ENCODE results near the gene AGBL4. TPM values are rescaled to one million over a fixed set of nuclear protein-coding genes. Genes with fewer than 3 reads are reported as not detected.

AGBL4 gene
- total and polyA plus RNA-seq, 7 experiments from 2014 or later: 0.27 TPM; not detected in 6

DNA sequence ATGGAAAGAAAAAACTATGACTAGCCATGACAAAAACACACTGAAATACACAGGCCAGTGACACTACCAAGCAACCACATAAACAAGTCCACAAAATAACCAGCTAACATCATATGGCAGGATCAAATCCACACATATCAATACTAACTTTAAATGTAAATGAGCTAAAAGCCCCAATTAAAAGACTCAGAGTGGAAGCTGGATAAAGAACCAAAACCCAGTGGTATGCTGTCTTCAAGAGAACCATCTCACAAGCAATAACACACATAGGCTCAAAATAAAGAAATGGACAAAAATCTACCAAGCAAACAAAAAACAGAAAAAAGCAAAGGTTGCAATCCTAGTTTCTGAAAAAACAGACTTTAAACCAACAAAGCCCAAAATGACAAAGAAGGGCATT, 770.8 kb downstream of the AGBL4 start:
- Mint-ChIP-seq H3K27ac (no peak overlapping the region), H3K4me1 (no peaks in the 10 kb centered on the region), H3K27me3 (peaks cover 0 to 7% (median 0%) of the 10 kb centered on the region in 5 donors), H3K9me3 (peaks cover 2 to 57% (median 17%) of the 10 kb centered on the region in 11 donors), H3K36me3 (no peaks in the 10 kb centered on the region), H3K4me3 (no peak overlapping the region)
- CTCF ChIA-PET: no interaction called here
- Histone ChIP-seq H3K36me3 (ENCODE audit: control insufficient read depth in 2 of 3, insufficient read depth in 3 of 3, low read length in 3 of 3) (no peaks in the 10 kb centered on the region), H3K27me3 (ENCODE audit: control insufficient read depth in 2 of 2, insufficient read depth in 2 of 2, low read length in 2 of 2) (no peaks in the 10 kb centered on the region), H3K4me1 (ENCODE audit: control insufficient read depth in 2 of 2, insufficient read depth in 2 of 2, low read length in 2 of 2) (no peaks in the 10 kb centered on the region), H3K9me3 (ENCODE audit: control insufficient read depth in 2 of 3, low read length in 3 of 3) (no peaks in the 10 kb centered on the region), H3K27ac (ENCODE audit: low read depth, low read length) (no peak overlapping the region), H3K4me3 (ENCODE audit: low read length) (no peak overlapping the region)
- ATAC-seq (no peak), DNase-seq (no peak)
- intact Hi-C loops (cut with micrococcal nuclease): no loop called here
- POLR2A ChIA-PET: no interaction called here

DNA sequence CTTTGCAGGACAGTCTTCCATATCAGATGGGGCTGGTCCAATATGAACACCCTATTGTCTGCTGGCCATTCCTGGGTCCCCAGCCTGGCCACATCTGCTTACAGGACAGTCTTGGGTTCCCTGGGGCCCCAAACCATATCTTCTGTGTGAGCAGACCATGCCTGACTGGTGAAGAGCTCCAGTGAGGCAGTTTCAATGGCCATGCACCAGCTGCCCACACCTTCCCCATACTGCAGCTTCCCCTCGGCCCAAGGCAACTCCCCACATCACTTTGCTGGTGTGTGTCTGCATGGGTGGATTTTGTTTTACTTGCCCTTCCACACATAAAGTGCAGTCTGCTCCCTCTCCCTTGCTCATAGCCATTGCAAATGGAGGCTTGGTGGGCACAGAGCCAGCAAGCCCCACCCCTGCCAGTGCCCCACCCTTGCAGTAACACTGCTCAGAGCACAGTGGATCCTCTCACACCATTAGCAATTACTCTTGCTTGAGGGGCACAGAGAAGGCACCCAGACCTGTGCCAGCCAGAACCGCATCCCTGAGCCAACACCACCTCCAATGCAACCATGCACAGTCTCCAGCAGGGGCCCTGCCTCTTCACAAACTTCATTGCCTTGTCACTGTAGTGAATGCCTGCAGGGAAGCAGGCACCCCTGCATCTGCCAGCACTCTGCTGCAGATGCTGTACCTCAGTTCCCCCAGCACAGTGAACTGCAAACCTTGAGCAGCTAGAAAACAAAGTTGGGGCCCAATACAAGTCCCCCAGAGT, 772.6 kb downstream of the AGBL4 start:
- Mint-ChIP-seq H3K27me3 (peaks cover 0 to 7% (median 0%) of the 10 kb centered on the region in 5 donors), H3K4me3 (no peak overlapping the region), H3K9me3 (peaks cover 2 to 55% (median 17%) of the 10 kb centered on the region in 11 donors), H3K4me1 (no peaks in the 10 kb centered on the region), H3K27ac (no peak overlapping the region), H3K36me3 (no peaks in the 10 kb centered on the region)
- H3K9me3 ChIP-seq (ENCODE audit: control insufficient read depth in 2 of 3, low read length in 3 of 3): no peaks in the 10 kb centered on the region
- intact Hi-C loops (cut with micrococcal nuclease): no loop called here
- CTCF ChIA-PET: no interaction called here
- POLR2A ChIA-PET: no interaction called here
- H3K4me1 ChIP-seq (ENCODE audit: control insufficient read depth in 2 of 2, insufficient read depth in 2 of 2, low read length in 2 of 2): no peaks in the 10 kb centered on the region
- no peak overlapping the region for H3K27ac ChIP-seq (ENCODE audit: low read depth, low read length)
- DNase-seq (no peak), ATAC-seq (no peak)
- H3K4me3 ChIP-seq (ENCODE audit: low read length): no peak overlapping the region
- H3K36me3 ChIP-seq (ENCODE audit: control insufficient read depth in 2 of 3, insufficient read depth in 3 of 3, low read length in 3 of 3): no peaks in the 10 kb centered on the region
- H3K27me3 ChIP-seq (ENCODE audit: control insufficient read depth in 2 of 2, insufficient read depth in 2 of 2, low read length in 2 of 2): no peaks in the 10 kb centered on the region

DNA sequence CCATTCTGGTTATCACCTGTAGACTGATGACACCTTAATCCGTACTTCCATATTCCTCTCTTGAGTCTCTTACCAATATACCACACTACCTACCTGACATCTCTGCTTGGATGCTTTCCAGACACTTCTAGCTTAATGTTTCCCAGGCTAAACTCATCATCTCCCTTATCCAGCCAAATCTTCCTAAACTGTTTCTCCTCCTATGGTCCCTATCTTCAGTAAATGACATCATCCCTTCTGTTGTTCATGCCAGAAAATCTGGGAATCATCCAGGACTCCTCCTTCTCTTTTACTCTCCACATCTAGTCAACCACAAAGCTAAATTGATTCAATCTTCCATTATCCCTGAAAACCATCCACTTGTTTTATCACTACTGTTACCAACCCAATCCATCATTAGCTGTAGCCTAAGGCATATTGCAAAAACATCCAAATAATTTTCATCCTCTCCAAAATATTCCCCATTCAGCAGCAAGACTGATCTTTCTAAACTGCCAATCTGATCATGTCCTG, 783.0 kb downstream of the AGBL4 start:
- CTCF ChIA-PET: no interaction called here
- peaks cover 0 to 1% (median 0%) of the 10 kb centered on the region in 7 donors for H3K4me1 Mint-ChIP-seq
- ATAC-seq (no peak), DNase-seq (no peak)
- no peaks in the 10 kb centered on the region for H3K9me3 ChIP-seq (ENCODE audit: control insufficient read depth in 2 of 3, low read length in 3 of 3)
- no peak overlapping the region for H3K4me3 ChIP-seq (ENCODE audit: low read length)
- no peak overlapping the region for H3K4me3 Mint-ChIP-seq
- POLR2A ChIA-PET: no interaction called here
- H3K27me3 Mint-ChIP-seq: no peaks in the 10 kb centered on the region
- no peaks in the 10 kb centered on the region for H3K4me1 ChIP-seq (ENCODE audit: control insufficient read depth in 2 of 2, insufficient read depth in 2 of 2, low read length in 2 of 2)
- H3K9me3 Mint-ChIP-seq: peaks cover 0 to 21% (median 7%) of the 10 kb centered on the region in 11 donors
- no peak overlapping the region for H3K27ac Mint-ChIP-seq
- no peak overlapping the region for H3K27ac ChIP-seq (ENCODE audit: low read depth, low read length)
- peaks cover 0 to 4% (median 0%) of the 10 kb centered on the region in 5 donors for H3K36me3 Mint-ChIP-seq
- no peaks in the 10 kb centered on the region for H3K36me3 ChIP-seq (ENCODE audit: control insufficient read depth in 2 of 3, insufficient read depth in 3 of 3, low read length in 3 of 3)
- H3K27me3 ChIP-seq (ENCODE audit: control insufficient read depth in 2 of 2, insufficient read depth in 2 of 2, low read length in 2 of 2): no peaks in the 10 kb centered on the region
- intact Hi-C loops (cut with micrococcal nuclease): no loop called here

DNA sequence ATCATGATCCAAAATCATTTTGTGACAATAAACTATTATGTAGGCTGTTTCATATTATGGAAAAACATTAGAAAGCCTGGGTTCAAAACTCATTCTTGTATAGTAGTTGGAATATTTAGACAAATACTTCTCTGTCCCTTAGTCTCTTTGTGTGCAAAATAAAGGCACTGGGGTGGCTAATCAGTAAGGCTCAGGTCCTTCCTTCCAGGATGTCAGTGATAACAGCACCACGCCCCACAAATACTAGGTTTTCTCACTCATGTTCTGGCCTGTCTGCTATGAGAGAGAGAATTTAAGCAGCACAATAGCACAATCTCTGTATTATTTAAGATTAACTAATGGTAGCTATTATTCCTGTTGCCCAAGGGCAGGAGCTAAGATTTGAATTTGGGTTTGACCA, 788.8 kb downstream of the AGBL4 start:
- Mint-ChIP-seq H3K27me3 (no peaks in the 10 kb centered on the region), H3K27ac (no peak overlapping the region), H3K36me3 (peaks cover 0 to 4% (median 0%) of the 10 kb centered on the region in 5 donors), H3K4me1 (no peaks in the 10 kb centered on the region), H3K4me3 (no peak overlapping the region), H3K9me3 (peaks cover 0 to 15% (median 3%) of the 10 kb centered on the region in 11 donors)
- no peaks in the 10 kb centered on the region for H3K4me1 ChIP-seq (ENCODE audit: control insufficient read depth in 2 of 2, insufficient read depth in 2 of 2, low read length in 2 of 2)
- CTCF ChIA-PET: no interaction called here
- DNase-seq (no peak), ATAC-seq (no peak)
- no peaks in the 10 kb centered on the region for H3K9me3 ChIP-seq (ENCODE audit: control insufficient read depth in 2 of 3, low read length in 3 of 3)
- no peak overlapping the region for H3K4me3 ChIP-seq (ENCODE audit: low read length)
- intact Hi-C loops (cut with micrococcal nuclease): no loop called here
- H3K27ac ChIP-seq (ENCODE audit: low read depth, low read length): no peak overlapping the region
- POLR2A ChIA-PET: no interaction called here
- no peaks in the 10 kb centered on the region for H3K27me3 ChIP-seq (ENCODE audit: control insufficient read depth in 2 of 2, insufficient read depth in 2 of 2, low read length in 2 of 2)
- H3K36me3 ChIP-seq (ENCODE audit: control insufficient read depth in 2 of 3, insufficient read depth in 3 of 3, low read length in 3 of 3): no peaks in the 10 kb centered on the region

DNA sequence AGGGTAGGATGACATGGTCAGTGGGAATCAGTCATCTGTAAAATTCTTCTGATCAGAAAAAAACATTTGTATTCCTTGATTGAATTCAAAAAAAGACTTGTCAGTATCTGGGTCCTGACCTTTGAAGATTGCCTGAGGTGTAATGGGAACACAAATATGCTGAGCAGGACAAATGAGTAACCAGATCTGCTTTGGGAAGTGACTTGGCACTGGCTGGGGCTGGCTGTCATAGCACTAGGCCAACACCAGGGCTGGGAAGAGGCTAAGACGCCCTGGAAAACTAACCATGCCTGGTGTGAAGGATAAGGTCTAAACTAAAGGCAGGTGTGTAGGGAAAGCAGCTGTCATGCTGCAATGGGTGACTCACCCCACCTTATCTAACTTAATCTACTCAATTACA, 794.2 kb downstream of the AGBL4 start:
- no peaks in the 10 kb centered on the region for H3K27me3 ChIP-seq (ENCODE audit: control insufficient read depth in 2 of 2, insufficient read depth in 2 of 2, low read length in 2 of 2)
- H3K9me3 Mint-ChIP-seq: peaks cover 0 to 3% (median 0%) of the 10 kb centered on the region in 11 donors
- H3K4me1 Mint-ChIP-seq: no peaks in the 10 kb centered on the region
- no peak overlapping the region for H3K4me3 Mint-ChIP-seq
- no peak overlapping the region for H3K27ac ChIP-seq (ENCODE audit: low read depth, low read length)
- no peaks in the 10 kb centered on the region for H3K4me1 ChIP-seq (ENCODE audit: control insufficient read depth in 2 of 2, insufficient read depth in 2 of 2, low read length in 2 of 2)
- no peaks in the 10 kb centered on the region for H3K36me3 ChIP-seq (ENCODE audit: control insufficient read depth in 2 of 3, insufficient read depth in 3 of 3, low read length in 3 of 3)
- H3K27ac Mint-ChIP-seq: no peak overlapping the region
- no peaks in the 10 kb centered on the region for H3K9me3 ChIP-seq (ENCODE audit: control insufficient read depth in 2 of 3, low read length in 3 of 3)
- CTCF ChIA-PET: no interaction called here
- no peak overlapping the region for H3K4me3 ChIP-seq (ENCODE audit: low read length)
- intact Hi-C loops (cut with micrococcal nuclease): no loop called here
- no peak for DNase-seq
- no peaks in the 10 kb centered on the region for H3K36me3 Mint-ChIP-seq
- no peak for ATAC-seq
- POLR2A ChIA-PET: no interaction called here
- peaks cover 0 to 4% (median 0%) of the 10 kb centered on the region in 5 donors for H3K27me3 Mint-ChIP-seq

DNA sequence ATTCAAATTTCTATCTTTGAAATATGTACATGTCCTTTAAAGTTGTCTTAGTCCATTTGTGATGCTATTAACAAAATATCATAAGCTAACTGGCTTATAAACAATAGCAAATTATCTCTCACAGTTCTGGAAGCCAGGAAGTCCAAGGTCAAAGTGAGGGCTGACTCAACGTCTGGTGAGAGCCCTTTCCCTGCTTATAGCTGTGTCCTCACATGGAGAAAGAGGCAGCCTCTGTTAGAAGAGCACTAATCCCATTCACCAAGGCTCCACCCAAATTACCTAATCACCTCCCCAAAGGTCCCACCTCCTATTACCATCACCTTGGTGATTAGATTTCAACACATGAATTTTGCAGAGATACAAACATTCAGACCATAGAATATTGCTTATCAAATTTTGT, 797.0 kb downstream of the AGBL4 start:
- intact Hi-C loops (cut with micrococcal nuclease): no loop called here
- Mint-ChIP-seq H3K27me3 (peaks cover 0 to 4% (median 0%) of the 10 kb centered on the region in 5 donors), H3K27ac (no peak overlapping the region), H3K36me3 (no peaks in the 10 kb centered on the region), H3K9me3 (no peaks in the 10 kb centered on the region), H3K4me1 (no peaks in the 10 kb centered on the region), H3K4me3 (no peak overlapping the region)
- ATAC-seq (no peak), DNase-seq (no peak)
- no peaks in the 10 kb centered on the region for H3K36me3 ChIP-seq (ENCODE audit: control insufficient read depth in 2 of 3, insufficient read depth in 3 of 3, low read length in 3 of 3)
- no peaks in the 10 kb centered on the region for H3K27me3 ChIP-seq (ENCODE audit: control insufficient read depth in 2 of 2, insufficient read depth in 2 of 2, low read length in 2 of 2)
- H3K27ac ChIP-seq (ENCODE audit: low read depth, low read length): no peak overlapping the region
- POLR2A ChIA-PET: no interaction called here
- no peak overlapping the region for H3K4me3 ChIP-seq (ENCODE audit: low read length)
- H3K9me3 ChIP-seq (ENCODE audit: control insufficient read depth in 2 of 3, low read length in 3 of 3): no peaks in the 10 kb centered on the region
- CTCF ChIA-PET: no interaction called here
- H3K4me1 ChIP-seq (ENCODE audit: control insufficient read depth in 2 of 2, insufficient read depth in 2 of 2, low read length in 2 of 2): no peaks in the 10 kb centered on the region

DNA sequence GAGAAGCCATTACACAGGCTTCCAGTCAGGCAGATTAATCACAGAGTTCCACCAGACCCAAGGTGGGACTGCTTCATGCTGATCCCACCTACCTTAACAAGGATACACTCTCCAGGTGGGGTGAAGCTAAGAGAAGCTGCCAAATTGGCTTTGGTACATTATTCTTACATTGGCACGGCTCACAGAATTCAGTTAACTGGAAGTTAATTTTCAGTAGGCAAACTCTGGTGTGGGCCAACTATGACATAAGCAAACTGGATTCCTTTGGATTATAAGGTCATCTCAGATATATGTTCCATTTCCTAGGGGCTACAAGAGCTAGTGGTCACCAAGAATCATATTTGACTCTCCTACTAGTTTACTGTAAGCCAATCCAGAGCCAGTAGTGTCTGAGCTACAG, 798.3 kb downstream of the AGBL4 start:
- Mint-ChIP-seq H3K27ac (no peak overlapping the region), H3K27me3 (peaks cover 0 to 4% (median 0%) of the 10 kb centered on the region in 5 donors), H3K4me1 (no peaks in the 10 kb centered on the region), H3K4me3 (no peak overlapping the region), H3K9me3 (peaks cover 0 to 1% (median 0%) of the 10 kb centered on the region in 11 donors), H3K36me3 (no peaks in the 10 kb centered on the region)
- Histone ChIP-seq H3K4me1 (ENCODE audit: control insufficient read depth in 2 of 2, insufficient read depth in 2 of 2, low read length in 2 of 2) (no peaks in the 10 kb centered on the region), H3K36me3 (ENCODE audit: control insufficient read depth in 2 of 3, insufficient read depth in 3 of 3, low read length in 3 of 3) (no peaks in the 10 kb centered on the region), H3K27me3 (ENCODE audit: control insufficient read depth in 2 of 2, insufficient read depth in 2 of 2, low read length in 2 of 2) (no peaks in the 10 kb centered on the region), H3K9me3 (ENCODE audit: control insufficient read depth in 2 of 3, low read length in 3 of 3) (no peaks in the 10 kb centered on the region), H3K4me3 (ENCODE audit: low read length) (no peak overlapping the region), H3K27ac (ENCODE audit: low read depth, low read length) (no peak overlapping the region)
- CTCF ChIA-PET: no interaction called here
- DNase-seq (no peak), ATAC-seq (no peak)
- intact Hi-C loops (cut with micrococcal nuclease): no loop called here
- POLR2A ChIA-PET: no interaction called here

All from naive thymus-derived CD4-positive, alpha-beta T cell (primary cell).